DOHH2 (cell line): ENCODE results near the gene SIRT5.

ENCODE experiments used
- H3F3A ChIP-seq: fragments of 200-600 bp; sonication (generic), shearing (Covaris generic); 2 replicates; pipeline ENCODE4 v1.6.0; 2016; ENCODE audit warnings: antibody characterized with exemption, mild to moderate bottlenecking; ENCODE audit not compliant: control insufficient read depth, insufficient read depth
- H3K27ac ChIP-seq: fragments of 200-600 bp; sonication (generic); 2 replicates; pipeline ENCODE4 v1.5.1; 2014; ENCODE audit warnings: low read depth, mild to moderate bottlenecking, low read length, moderate library complexity
- H3K27me3 ChIP-seq: fragments of 200-600 bp; sonication (generic); 2 replicates; pipeline ENCODE4 v1.6.1; 2014; ENCODE audit warnings: mild to moderate bottlenecking, low read length, mixed read lengths; ENCODE audit not compliant: control insufficient read depth
- H3K36me3 ChIP-seq: fragments of 200-600 bp; sonication (generic); 2 replicates; pipeline ENCODE4 v1.6.1; 2014; ENCODE audit warnings: mild to moderate bottlenecking, low read length, moderate library complexity, mixed read lengths; ENCODE audit not compliant: control insufficient read depth
- H3K4me1 ChIP-seq: fragments of 200-600 bp; sonication (generic); 2 replicates; pipeline ENCODE4 v1.6.1; 2014; ENCODE audit warnings: mild to moderate bottlenecking, low read length, mixed read lengths; ENCODE audit not compliant: control insufficient read depth
- H3K4me2 ChIP-seq: fragments of 200-600 bp; sonication (generic); 2 replicates; pipeline ENCODE4 v1.6.0; 2014; ENCODE audit warnings: mild to moderate bottlenecking, low read length, moderate library complexity
- H3K4me3 ChIP-seq: fragments of 200-600 bp; sonication (generic); 2 replicates; pipeline ENCODE4 v1.5.1; 2014; ENCODE audit warnings: mild to moderate bottlenecking, low read length, mixed read lengths
- H3K79me2 ChIP-seq: fragments of 200-600 bp; sonication (generic); 2 replicates; pipeline ENCODE4 v1.6.1; 2014; ENCODE audit warnings: mild to moderate bottlenecking, low read length, mixed read lengths; ENCODE audit not compliant: control insufficient read depth
- H3K9me2 ChIP-seq: fragments of 200-600 bp; sonication (generic); replicated peaks from 2 replicates; pipeline ENCODE4 v1.6.1; 2014; ENCODE audit warnings: mild to moderate bottlenecking, low read length, mixed read lengths; ENCODE audit not compliant: control insufficient read depth
- H3K9me3 ChIP-seq: fragments of 200-600 bp; sonication (generic); 2 replicates; pipeline ENCODE4 v1.6.1; 2014; ENCODE audit warnings: antibody characterized with exemption, low read length, mixed read lengths; ENCODE audit not compliant: control insufficient read depth, insufficient read depth
- H4K20me1 ChIP-seq: fragments of 200-600 bp; sonication (generic); 2 replicates; pipeline ENCODE4 v1.6.0; 2014; ENCODE audit warnings: low read depth, mild to moderate bottlenecking, antibody characterized with exemption, low read length, moderate library complexity; ENCODE audit not compliant: control insufficient read depth, insufficient read depth
- CTCF ChIP-seq: fragments of 200-600 bp; sonication (generic); IDR thresholded peaks from one replicate; pipeline ENCODE4 v1.5.1; 2014; ENCODE audit warnings: antibody characterized with exemption, mild to moderate bottlenecking, low read depth, low read length; ENCODE audit not compliant: poor library complexity, severe bottlenecking
- EZH2phosphoT487 ChIP-seq: fragments of 200-600 bp; sonication (generic); IDR thresholded peaks from 2 replicates; pipeline ENCODE4 v1.6.1; 2017; ENCODE audit warnings: borderline replicate concordance, mild to moderate bottlenecking, antibody characterized with exemption, low read length, moderate library complexity, mixed read lengths

Gene SIRT5

GRCh38 chr6:13597073-13597472 lies 22.7 kb downstream of the SIRT5 start:
- Histone ChIP-seq H3F3A (no peaks in the 10 kb centered on the region), H3K79me2 (no peaks in the 10 kb centered on the region), H3K27ac (no peak overlapping the region), H3K4me2 (no peak overlapping the region), H3K9me3 (no peaks in the 10 kb centered on the region), H3K4me1 (no peaks in the 10 kb centered on the region), H3K4me3 (no peak overlapping the region), H3K36me3 (peaks cover 18% of the 10 kb centered on the region), H3K9me2 (no peaks in the 10 kb centered on the region), H3K27me3 (no peaks in the 10 kb centered on the region), H4K20me1 (no peaks in the 10 kb centered on the region)
- no peak for TF ChIP-seq CTCF
- TF ChIP-seq EZH2phosphoT487 = no peak

DNA sequence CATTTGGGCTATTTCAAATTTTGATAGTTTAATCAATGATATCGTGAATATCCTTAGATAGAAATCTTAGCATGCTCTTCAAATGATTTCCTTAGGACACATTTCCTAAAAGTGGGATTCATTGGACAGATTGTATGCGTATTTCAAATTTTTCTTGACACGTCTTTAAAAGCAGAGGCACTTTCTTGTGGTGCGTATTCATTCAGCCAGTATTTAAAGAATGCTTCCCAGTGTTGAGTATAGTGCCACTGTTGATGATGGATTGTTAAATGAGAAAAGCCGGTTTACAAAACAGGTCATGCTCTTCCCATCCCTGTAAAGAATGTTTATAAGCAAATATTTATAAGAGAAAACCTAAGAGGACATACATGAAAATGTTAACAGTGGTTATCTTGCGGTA lies 25.6 kb downstream of the SIRT5 start:
- Histone ChIP-seq H3K79me2 (no peaks in the 10 kb centered on the region), H4K20me1 (no peaks in the 10 kb centered on the region), H3K4me2 (no peak overlapping the region), H3K27ac (no peak overlapping the region), H3K9me2 (no peaks in the 10 kb centered on the region), H3K4me1 (no peaks in the 10 kb centered on the region), H3K9me3 (no peaks in the 10 kb centered on the region), H3K27me3 (no peaks in the 10 kb centered on the region), H3F3A (no peaks in the 10 kb centered on the region), H3K36me3 (peaks cover 11% of the 10 kb centered on the region), H3K4me3 (no peak overlapping the region)
- TF ChIP-seq EZH2phosphoT487 (no peak), CTCF (no peak)

- H3K9me3 ChIP-seq = no peaks in the 10 kb centered on the region
- H3K27ac ChIP-seq = no peak overlapping the region
- H3K4me1 ChIP-seq = no peaks in the 10 kb centered on the region
- H3K79me2 ChIP-seq = no peaks in the 10 kb centered on the region
- H3K36me3 ChIP-seq = peaks cover 6% of the 10 kb centered on the region; the same call in 1 of the 2 replicates
- no peaks in the 10 kb centered on the region for H3K27me3 ChIP-seq
- H3K4me3 ChIP-seq = no peak overlapping the region
- no peaks in the 10 kb centered on the region for H3F3A ChIP-seq
- H4K20me1 ChIP-seq = no peaks in the 10 kb centered on the region
- no peak overlapping the region for H3K4me2 ChIP-seq
- no peak for TF ChIP-seq CTCF
- TF ChIP-seq EZH2phosphoT487 = no peak
- H3K9me2 ChIP-seq = no peaks in the 10 kb centered on the region
Measured at GRCh38 chr6:13604135-13604534, 29.7 kb downstream of the SIRT5 start.
